ENCODE measurements around the gene NAP1L4.

Gene NAP1L4

GRCh38 chr11:3018596-3018995, 26.5 kb upstream of the NAP1L4 start:
- no peak for TF ChIP-seq SUZ12 (IDR thresholded peaks at IDR 0.05; ENCODE audit: extremely low read depth, insufficient read depth, insufficient read length)
- TF ChIP-seq YY1 (IDR thresholded peaks at IDR 0.05; ENCODE audit: insufficient read depth, insufficient read length): no peak
- TF ChIP-seq ZNF274 (IDR thresholded peaks at IDR 0.05; ENCODE audit: low read depth, low read length): no peak
- no peaks in the 10 kb centered on the region for H3K9me3 ChIP-seq (ENCODE audit: insufficient read depth, low read length)
- no peak for DNase-seq (ENCODE audit: low read depth, low spot score)
- H3K36me3 ChIP-seq (ENCODE audit: insufficient read depth, insufficient read length, low read length): peaks cover 77% of the 10 kb centered on the region
- H3K27me3 ChIP-seq (ENCODE audit: insufficient read depth, insufficient read length): no peaks in the 10 kb centered on the region
- no peak overlapping the region for H3K4me3 ChIP-seq (ENCODE audit: insufficient read length, low read depth)
- H3K9ac ChIP-seq (ENCODE audit: insufficient read length, low read depth): no peak overlapping the region
- H3K4me1 ChIP-seq (ENCODE audit: insufficient read depth, insufficient read length): peaks cover 2% of the 10 kb centered on the region

- Histone ChIP-seq H3K9me3 (ENCODE audit: insufficient read depth, low read length) (no peaks in the 10 kb centered on the region), H3K4me1 (ENCODE audit: insufficient read depth, insufficient read length) (peaks cover 2% of the 10 kb centered on the region), H3K9ac (ENCODE audit: insufficient read length, low read depth) (no peak overlapping the region), H3K27me3 (ENCODE audit: insufficient read depth, insufficient read length) (no peaks in the 10 kb centered on the region), H3K4me3 (ENCODE audit: insufficient read length, low read depth) (no peak overlapping the region), H3K36me3 (ENCODE audit: insufficient read depth, insufficient read length, low read length) (peaks cover 80% of the 10 kb centered on the region)
- TF ChIP-seq SUZ12 (IDR thresholded peaks at IDR 0.05; ENCODE audit: extremely low read depth, insufficient read depth, insufficient read length) (no peak), YY1 (IDR thresholded peaks at IDR 0.05; ENCODE audit: insufficient read depth, insufficient read length) (no peak), ZNF274 (IDR thresholded peaks at IDR 0.05; ENCODE audit: low read depth, low read length) (no peak)
- no peak for DNase-seq (ENCODE audit: low read depth, low spot score)
Observed at GRCh38 chr11:3016861-3017260, 24.7 kb upstream of the NAP1L4 start.

GRCh38 chr11:3015796-3016195, 23.7 kb upstream of the NAP1L4 start:
- DNase-seq (ENCODE audit: low read depth, low spot score): no peak

GRCh38 chr11:3014943-3015342, 22.8 kb upstream of the NAP1L4 start:
- DNase-seq (ENCODE audit: low read depth, low spot score): no peak
- peaks cover 82% of the 10 kb centered on the region for H3K36me3 ChIP-seq (ENCODE audit: insufficient read depth, insufficient read length, low read length)
- H3K4me1 ChIP-seq (ENCODE audit: insufficient read depth, insufficient read length): peaks cover 2% of the 10 kb centered on the region
- H3K27me3 ChIP-seq (ENCODE audit: insufficient read depth, insufficient read length): no peaks in the 10 kb centered on the region
- no peaks in the 10 kb centered on the region for H3K9me3 ChIP-seq (ENCODE audit: insufficient read depth, low read length)
- TF ChIP-seq SUZ12 (IDR thresholded peaks at IDR 0.05; ENCODE audit: extremely low read depth, insufficient read depth, insufficient read length) (no peak), YY1 (IDR thresholded peaks at IDR 0.05; ENCODE audit: insufficient read depth, insufficient read length) (no peak), ZNF274 (IDR thresholded peaks at IDR 0.05; ENCODE audit: low read depth, low read length) (no peak)
- H3K9ac ChIP-seq (ENCODE audit: insufficient read length, low read depth): no peak overlapping the region
- no peak overlapping the region for H3K4me3 ChIP-seq (ENCODE audit: insufficient read length, low read depth)

More at GRCh38 chr11:3015796-3016195, 23.7 kb upstream of the NAP1L4 start:
- H3K27me3 ChIP-seq (ENCODE audit: insufficient read depth, insufficient read length): no peaks in the 10 kb centered on the region
- no peak overlapping the region for H3K4me3 ChIP-seq (ENCODE audit: insufficient read length, low read depth)
- H3K36me3 ChIP-seq (ENCODE audit: insufficient read depth, insufficient read length, low read length): peaks cover 82% of the 10 kb centered on the region
- TF ChIP-seq SUZ12 (IDR thresholded peaks at IDR 0.05; ENCODE audit: extremely low read depth, insufficient read depth, insufficient read length) (no peak), YY1 (IDR thresholded peaks at IDR 0.05; ENCODE audit: insufficient read depth, insufficient read length) (no peak), ZNF274 (IDR thresholded peaks at IDR 0.05; ENCODE audit: low read depth, low read length) (no peak)
- H3K4me1 ChIP-seq (ENCODE audit: insufficient read depth, insufficient read length): peaks cover 2% of the 10 kb centered on the region
- no peak overlapping the region for H3K9ac ChIP-seq (ENCODE audit: insufficient read length, low read depth)
- no peaks in the 10 kb centered on the region for H3K9me3 ChIP-seq (ENCODE audit: insufficient read depth, low read length)

DNA sequence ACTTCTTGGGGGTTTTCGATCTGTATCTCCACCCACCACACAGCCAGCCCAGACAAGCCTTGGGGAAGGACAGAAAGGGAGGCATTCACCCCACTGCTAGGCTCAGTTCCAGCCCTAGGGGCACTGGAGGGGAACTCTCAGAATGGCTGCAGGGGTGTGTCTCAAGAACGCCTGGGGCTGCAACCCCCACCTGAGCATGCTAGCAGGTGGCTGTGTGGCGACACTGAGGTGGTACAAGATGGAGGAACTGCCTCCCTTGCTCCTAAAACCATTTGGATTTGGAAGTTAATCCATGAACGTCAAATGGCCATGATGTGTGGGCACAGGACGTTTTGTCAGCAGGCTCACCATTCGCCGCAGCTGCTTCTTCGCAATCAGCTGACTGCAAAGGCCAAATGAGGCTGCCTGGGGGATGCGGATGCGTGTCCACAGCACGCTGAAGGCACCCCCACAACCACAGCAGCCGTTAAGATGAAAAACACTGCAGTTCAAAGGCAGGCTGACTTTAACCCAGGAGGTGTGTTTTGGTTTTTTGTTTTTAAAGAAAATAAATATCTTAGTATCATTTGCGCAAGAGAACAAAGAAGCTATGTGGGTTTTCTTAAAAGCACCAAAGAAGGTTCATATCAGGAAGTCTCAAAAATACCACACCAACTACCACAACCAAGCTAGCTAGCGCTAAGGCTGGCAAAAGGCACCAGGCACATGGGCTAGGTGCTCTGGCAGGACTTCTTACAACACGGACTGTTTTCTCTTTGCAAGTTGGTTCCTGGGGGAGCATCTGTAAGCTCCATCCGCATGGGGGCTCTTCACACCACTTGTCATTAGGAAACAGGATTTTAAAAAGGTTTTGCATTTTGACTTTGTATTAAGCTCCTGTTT, 22.2 kb upstream of the NAP1L4 start:
- TF ChIP-seq ZNF274 (IDR thresholded peaks at IDR 0.05; ENCODE audit: low read depth, low read length): no peak
- TF ChIP-seq YY1 (IDR thresholded peaks at IDR 0.05; ENCODE audit: insufficient read depth, insufficient read length): no peak
- TF ChIP-seq SUZ12 (IDR thresholded peaks at IDR 0.05; ENCODE audit: extremely low read depth, insufficient read depth, insufficient read length): no peak
- H3K27me3 ChIP-seq (ENCODE audit: insufficient read depth, insufficient read length): no peaks in the 10 kb centered on the region
- no peak for DNase-seq (ENCODE audit: low read depth, low spot score)
- no peaks in the 10 kb centered on the region for H3K9me3 ChIP-seq (ENCODE audit: insufficient read depth, low read length)
- H3K4me3 ChIP-seq (ENCODE audit: insufficient read length, low read depth): no peak overlapping the region
- peaks cover 2% of the 10 kb centered on the region for H3K4me1 ChIP-seq (ENCODE audit: insufficient read depth, insufficient read length)
- H3K36me3 ChIP-seq (ENCODE audit: insufficient read depth, insufficient read length, low read length): peaks cover 84% of the 10 kb centered on the region
- no peak overlapping the region for H3K9ac ChIP-seq (ENCODE audit: insufficient read length, low read depth)

DNA sequence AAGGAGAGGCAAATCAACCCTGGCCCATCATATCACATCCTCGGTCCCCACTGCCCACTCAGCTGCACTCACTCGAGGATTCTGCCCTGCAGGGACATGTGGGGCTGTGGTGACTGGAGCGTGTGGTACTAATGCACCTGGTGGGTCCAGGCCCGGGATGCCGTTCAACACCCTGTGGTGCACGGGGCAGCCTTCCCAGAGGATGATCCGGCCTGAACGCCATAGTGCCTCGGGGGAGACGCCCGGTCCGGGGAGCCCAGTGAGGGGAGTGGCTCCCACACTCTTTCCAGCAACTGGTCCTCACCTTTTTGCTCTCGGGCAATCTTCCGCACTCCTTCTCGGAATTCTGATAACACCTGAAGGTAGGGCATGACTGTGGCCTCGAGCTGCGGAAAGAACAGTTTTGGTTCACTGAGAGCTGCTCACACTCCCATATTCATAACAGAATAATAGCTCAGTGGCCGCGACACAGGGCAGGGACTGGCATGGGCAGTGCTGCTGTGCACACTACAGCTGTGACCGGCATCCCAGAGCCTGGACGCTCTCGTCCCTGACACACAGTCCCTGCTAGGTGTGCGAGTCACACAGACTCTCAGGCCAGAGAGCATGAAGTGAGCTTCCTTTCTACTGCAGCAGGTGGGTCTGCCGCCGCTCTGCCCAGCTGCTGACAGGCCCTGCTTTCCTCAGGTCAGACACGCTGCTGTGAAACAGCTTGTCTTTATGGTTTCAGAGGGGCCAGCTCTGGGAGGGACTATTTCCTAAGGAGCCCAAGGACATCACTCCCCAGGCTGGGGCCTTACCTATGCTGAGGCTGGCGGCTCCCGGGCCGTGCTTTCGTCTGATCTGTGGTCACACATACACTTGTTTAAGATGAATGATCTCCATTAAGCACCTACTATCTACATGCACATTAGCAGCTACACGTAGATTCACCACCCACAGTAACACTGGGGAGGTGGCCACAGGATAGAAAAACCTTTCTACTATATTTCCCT, 20.1 kb upstream of the NAP1L4 start:
- Histone ChIP-seq H3K4me1 (ENCODE audit: insufficient read depth, insufficient read length) (peaks cover 5% of the 10 kb centered on the region), H3K9ac (ENCODE audit: insufficient read length, low read depth) (no peak overlapping the region), H3K4me3 (ENCODE audit: insufficient read length, low read depth) (no peak overlapping the region), H3K36me3 (ENCODE audit: insufficient read depth, insufficient read length, low read length) (peaks cover 80% of the 10 kb centered on the region), H3K9me3 (ENCODE audit: insufficient read depth, low read length) (no peaks in the 10 kb centered on the region), H3K27me3 (ENCODE audit: insufficient read depth, insufficient read length) (no peaks in the 10 kb centered on the region)
- no peak for TF ChIP-seq YY1 (IDR thresholded peaks at IDR 0.05; ENCODE audit: insufficient read depth, insufficient read length)
- no peak for TF ChIP-seq ZNF274 (IDR thresholded peaks at IDR 0.05; ENCODE audit: low read depth, low read length)
- TF ChIP-seq SUZ12 (IDR thresholded peaks at IDR 0.05; ENCODE audit: extremely low read depth, insufficient read depth, insufficient read length): no peak
- DNase-seq (ENCODE audit: low read depth, low spot score): no peak
